ENCODE results near the gene BHLHE40. TPM values are rescaled to one million over a fixed set of nuclear protein-coding genes. Genes with fewer than 3 reads are reported as not detected.

Gene BHLHE40
- total and polyA plus RNA-seq, 2 experiments from 2014 or later: 1.7 to 2.2 TPM

DNA sequence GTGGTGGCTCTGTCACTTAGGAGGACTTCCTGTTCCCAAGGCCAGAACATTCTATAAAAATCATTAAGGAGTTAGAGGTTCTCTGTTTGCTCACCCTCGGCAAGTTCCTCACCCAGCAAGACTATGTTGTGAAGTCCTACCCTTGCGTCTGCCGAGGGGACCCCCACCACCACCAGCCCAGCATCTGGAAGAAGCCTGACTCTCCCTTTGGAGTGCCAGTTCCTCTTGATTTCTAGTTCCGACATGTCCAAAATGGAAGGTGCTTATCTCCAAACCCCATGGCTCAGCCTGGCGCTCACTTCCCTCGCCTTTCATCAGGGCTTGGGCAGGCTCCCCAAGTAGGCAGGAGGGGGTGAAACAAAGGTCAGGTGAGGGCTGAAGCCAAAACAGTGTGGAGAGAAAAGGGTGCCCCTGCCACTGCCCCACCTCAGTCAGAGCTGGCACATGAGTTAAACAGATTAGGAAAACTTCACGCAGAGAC lies 41.0 kb downstream of the BHLHE40 start:
- Mint-ChIP-seq H3K4me1 (peaks cover 3% of the 10 kb centered on the region; the same call in 2 of the 3 replicates), H3K4me3 (no peak overlapping the region), H3K27ac (no peak overlapping the region), H3K9me3 (no peaks in the 10 kb centered on the region), H3K27me3 (ENCODE audit: insufficient read depth, low read depth, poor library complexity) (no peaks in the 10 kb centered on the region), H3K36me3 (ENCODE audit: low read depth) (no peaks in the 10 kb centered on the region)
- no peak for TF ChIP-seq ZNF331 (CRISPR knock-in tag; IDR thresholded peaks at IDR 0.05; ENCODE audit: low read depth)
- no peak for TF ChIP-seq NANOG (IDR thresholded peaks at IDR 0.05; ENCODE audit: borderline replicate concordance)
- no peak overlapping the region for H2AFZ ChIP-seq
- no peak overlapping the region for H3K27ac ChIP-seq (ENCODE audit: low read depth)
- DNase-seq (ENCODE audit: low spot score) (no peak), ATAC-seq (no peak)
- H3F3A ChIP-seq (replicated peaks; ENCODE audit: low read depth): no peaks in the 10 kb centered on the region
- H3K36me3 ChIP-seq (ENCODE audit: insufficient read depth): no peaks in the 10 kb centered on the region
- no peaks in the 10 kb centered on the region for H3K79me2 ChIP-seq (replicated peaks; ENCODE audit: insufficient read depth)
- no peaks in the 10 kb centered on the region for H3K27me3 ChIP-seq (ENCODE audit: insufficient read depth)
- H3K4me3 ChIP-seq: no peak overlapping the region
- no peak overlapping the region for H3K4me2 ChIP-seq
- no peaks in the 10 kb centered on the region for H3K9me2 ChIP-seq (ENCODE audit: insufficient read depth)
- no peaks in the 10 kb centered on the region for H3K4me1 ChIP-seq (ENCODE audit: insufficient read depth)
- H4K20me1 ChIP-seq (replicated peaks; ENCODE audit: insufficient read depth): no peaks in the 10 kb centered on the region

DNA sequence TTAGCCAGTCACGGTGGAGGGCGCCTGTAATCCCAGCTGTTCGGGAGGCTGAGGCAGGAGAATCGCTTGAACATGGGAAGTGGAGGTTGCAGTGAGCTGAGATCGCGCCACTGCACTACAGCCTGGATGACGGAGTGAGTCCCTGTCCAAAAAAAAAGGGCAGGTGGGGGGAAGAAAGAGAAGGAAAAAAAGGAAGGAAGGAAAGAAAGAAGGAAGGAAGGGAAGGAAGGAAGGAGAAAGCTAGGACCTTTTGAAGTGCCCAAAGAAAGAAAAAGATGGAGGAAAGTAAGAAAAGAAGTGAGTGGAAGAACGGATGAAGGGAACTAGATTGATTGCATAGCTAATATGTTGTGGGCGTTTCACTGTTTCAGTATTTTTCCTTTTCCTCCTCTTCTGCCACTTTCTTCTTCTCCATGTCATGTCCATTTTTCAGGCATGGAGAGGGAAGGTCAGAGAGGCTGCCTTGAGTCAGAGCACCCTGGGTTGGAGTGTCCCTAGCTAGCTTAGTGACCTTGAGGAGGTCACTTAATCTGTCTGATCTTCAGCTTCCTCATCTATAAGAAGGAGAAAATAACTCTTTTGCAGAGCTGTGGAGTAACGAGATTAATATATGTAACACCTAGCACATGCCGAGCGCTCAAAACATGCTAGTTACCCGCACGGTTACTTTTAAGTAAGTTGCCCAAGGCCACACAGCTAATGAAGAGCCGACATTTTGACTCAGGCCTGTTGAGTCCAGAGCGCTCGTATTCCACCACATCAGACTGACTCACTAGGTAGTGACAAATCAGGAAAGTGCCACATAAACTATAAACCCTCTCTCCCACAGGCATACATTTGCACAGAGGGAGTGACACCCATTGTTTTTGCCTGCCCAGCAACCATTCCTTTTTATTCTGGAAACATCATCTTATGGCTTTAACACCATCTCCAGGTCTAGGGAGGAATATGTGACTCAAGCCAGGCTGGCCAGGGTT lies 42.2 kb downstream of the BHLHE40 start:
- Mint-ChIP-seq H3K4me3 (no peak overlapping the region), H3K27ac (no peak overlapping the region), H3K4me1 (peaks cover 6% of the 10 kb centered on the region; the same call in 2 of the 3 replicates), H3K9me3 (no peaks in the 10 kb centered on the region), H3K36me3 (ENCODE audit: low read depth) (no peaks in the 10 kb centered on the region), H3K27me3 (ENCODE audit: insufficient read depth, low read depth, poor library complexity) (peaks cover 4% of the 10 kb centered on the region)
- peaks cover 3% of the 10 kb centered on the region; the same call in 1 of the 2 replicates for H3K27me3 ChIP-seq (ENCODE audit: insufficient read depth)
- no peaks in the 10 kb centered on the region for H3K79me2 ChIP-seq (replicated peaks; ENCODE audit: insufficient read depth)
- H3K9me2 ChIP-seq (ENCODE audit: insufficient read depth): no peaks in the 10 kb centered on the region
- H3K27ac ChIP-seq (ENCODE audit: low read depth): no peak overlapping the region
- 0 out of 2 replicates have a peak, but pooled peaks cover 6% of the 10 kb centered on the region for H3K4me1 ChIP-seq (ENCODE audit: insufficient read depth)
- H3K36me3 ChIP-seq (ENCODE audit: insufficient read depth): no peaks in the 10 kb centered on the region
- no peak for DNase-seq (ENCODE audit: low spot score)
- H2AFZ ChIP-seq: no peak overlapping the region
- H3K4me3 ChIP-seq: no peak overlapping the region
- no peak overlapping the region for H3K4me2 ChIP-seq
- H4K20me1 ChIP-seq (replicated peaks; ENCODE audit: insufficient read depth): no peaks in the 10 kb centered on the region
- ATAC-seq: no peak
- H3F3A ChIP-seq (replicated peaks; ENCODE audit: low read depth): no peaks in the 10 kb centered on the region
- TF ChIP-seq, protein P1, sequence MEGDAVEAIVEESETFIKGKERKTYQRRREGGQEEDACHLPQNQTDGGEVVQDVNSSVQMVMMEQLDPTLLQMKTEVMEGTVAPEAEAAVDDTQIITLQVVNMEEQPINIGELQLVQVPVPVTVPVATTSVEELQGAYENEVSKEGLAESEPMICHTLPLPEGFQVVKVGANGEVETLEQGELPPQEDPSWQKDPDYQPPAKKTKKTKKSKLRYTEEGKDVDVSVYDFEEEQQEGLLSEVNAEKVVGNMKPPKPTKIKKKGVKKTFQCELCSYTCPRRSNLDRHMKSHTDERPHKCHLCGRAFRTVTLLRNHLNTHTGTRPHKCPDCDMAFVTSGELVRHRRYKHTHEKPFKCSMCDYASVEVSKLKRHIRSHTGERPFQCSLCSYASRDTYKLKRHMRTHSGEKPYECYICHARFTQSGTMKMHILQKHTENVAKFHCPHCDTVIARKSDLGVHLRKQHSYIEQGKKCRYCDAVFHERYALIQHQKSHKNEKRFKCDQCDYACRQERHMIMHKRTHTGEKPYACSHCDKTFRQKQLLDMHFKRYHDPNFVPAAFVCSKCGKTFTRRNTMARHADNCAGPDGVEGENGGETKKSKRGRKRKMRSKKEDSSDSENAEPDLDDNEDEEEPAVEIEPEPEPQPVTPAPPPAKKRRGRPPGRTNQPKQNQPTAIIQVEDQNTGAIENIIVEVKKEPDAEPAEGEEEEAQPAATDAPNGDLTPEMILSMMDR (conservative IDR thresholded peaks at IDR 0.05; ENCODE audit: low read depth in 2 of 2): no peak
- TF ChIP-seq CREB1 (CRISPR knock-in tag; IDR thresholded peaks at IDR 0.05; ENCODE audit: low read depth) (no peak), EZH2phosphoT487 (IDR thresholded peaks at IDR 0.05; ENCODE audit: unreplicated experiment) (no peak), EZH2 (IDR thresholded peaks at IDR 0.05; ENCODE audit: low read depth, unreplicated experiment) (no peak), JUNB (IDR thresholded peaks at IDR 0.05; ENCODE audit: unreplicated experiment) (no peak), NANOG (IDR thresholded peaks at IDR 0.05; ENCODE audit: borderline replicate concordance) (no peak), STAT1 (IDR thresholded peaks at IDR 0.05; ENCODE audit: unreplicated experiment) (no peak), ZNF114 (CRISPR knock-in tag; IDR thresholded peaks at IDR 0.05) (no peak), POLR2AphosphoS5 (IDR thresholded peaks at IDR 0.05; ENCODE audit: low read depth) (no peak)
- TF ChIP-seq, protein P2, sequence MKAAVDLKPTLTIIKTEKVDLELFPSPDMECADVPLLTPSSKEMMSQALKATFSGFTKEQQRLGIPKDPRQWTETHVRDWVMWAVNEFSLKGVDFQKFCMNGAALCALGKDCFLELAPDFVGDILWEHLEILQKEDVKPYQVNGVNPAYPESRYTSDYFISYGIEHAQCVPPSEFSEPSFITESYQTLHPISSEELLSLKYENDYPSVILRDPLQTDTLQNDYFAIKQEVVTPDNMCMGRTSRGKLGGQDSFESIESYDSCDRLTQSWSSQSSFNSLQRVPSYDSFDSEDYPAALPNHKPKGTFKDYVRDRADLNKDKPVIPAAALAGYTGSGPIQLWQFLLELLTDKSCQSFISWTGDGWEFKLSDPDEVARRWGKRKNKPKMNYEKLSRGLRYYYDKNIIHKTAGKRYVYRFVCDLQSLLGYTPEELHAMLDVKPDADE (IDR thresholded peaks at IDR 0.05): no peak
- TF ChIP-seq, protein P3, sequence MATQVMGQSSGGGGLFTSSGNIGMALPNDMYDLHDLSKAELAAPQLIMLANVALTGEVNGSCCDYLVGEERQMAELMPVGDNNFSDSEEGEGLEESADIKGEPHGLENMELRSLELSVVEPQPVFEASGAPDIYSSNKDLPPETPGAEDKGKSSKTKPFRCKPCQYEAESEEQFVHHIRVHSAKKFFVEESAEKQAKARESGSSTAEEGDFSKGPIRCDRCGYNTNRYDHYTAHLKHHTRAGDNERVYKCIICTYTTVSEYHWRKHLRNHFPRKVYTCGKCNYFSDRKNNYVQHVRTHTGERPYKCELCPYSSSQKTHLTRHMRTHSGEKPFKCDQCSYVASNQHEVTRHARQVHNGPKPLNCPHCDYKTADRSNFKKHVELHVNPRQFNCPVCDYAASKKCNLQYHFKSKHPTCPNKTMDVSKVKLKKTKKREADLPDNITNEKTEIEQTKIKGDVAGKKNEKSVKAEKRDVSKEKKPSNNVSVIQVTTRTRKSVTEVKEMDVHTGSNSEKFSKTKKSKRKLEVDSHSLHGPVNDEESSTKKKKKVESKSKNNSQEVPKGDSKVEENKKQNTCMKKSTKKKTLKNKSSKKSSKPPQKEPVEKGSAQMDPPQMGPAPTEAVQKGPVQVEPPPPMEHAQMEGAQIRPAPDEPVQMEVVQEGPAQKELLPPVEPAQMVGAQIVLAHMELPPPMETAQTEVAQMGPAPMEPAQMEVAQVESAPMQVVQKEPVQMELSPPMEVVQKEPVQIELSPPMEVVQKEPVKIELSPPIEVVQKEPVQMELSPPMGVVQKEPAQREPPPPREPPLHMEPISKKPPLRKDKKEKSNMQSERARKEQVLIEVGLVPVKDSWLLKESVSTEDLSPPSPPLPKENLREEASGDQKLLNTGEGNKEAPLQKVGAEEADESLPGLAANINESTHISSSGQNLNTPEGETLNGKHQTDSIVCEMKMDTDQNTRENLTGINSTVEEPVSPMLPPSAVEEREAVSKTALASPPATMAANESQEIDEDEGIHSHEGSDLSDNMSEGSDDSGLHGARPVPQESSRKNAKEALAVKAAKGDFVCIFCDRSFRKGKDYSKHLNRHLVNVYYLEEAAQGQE (IDR thresholded peaks at IDR 0.05; ENCODE audit: unreplicated experiment): no peak
